Right lobe of liver (tissue), 4 donors: ENCODE data around the gene EEFSEC.

Experiments
- POLR2A ChIP-seq: fragments of 450-650 bp; IDR thresholded peaks from one replicate; pipeline ENCODE4 v1.6.1; 2017; ENCODE audit warnings: antibody characterized with exemption, mild to moderate bottlenecking
- TF ChIP-seq, protein P1 (sequence below), 4 donors: fragments of 200-600 bp in 3 of 4; fragments of 450-650 bp in 1 of 4; IDR thresholded peaks; one replicate each; pipeline versions ENCODE4 v1.5.1 to v1.8.0; 2016 to 2022; ENCODE audit warnings: antibody characterized with exemption in 4 of 4, mild to moderate bottlenecking in 2 of 4
- donor health status: DM: no; HTN: no; CAD: no.
- donor health status: DM: no; HTN: no; CAD: no.
- donor health status: DM: no; HTN: yes; CAD: no.

- TF ChIP-seq, protein P1, sequence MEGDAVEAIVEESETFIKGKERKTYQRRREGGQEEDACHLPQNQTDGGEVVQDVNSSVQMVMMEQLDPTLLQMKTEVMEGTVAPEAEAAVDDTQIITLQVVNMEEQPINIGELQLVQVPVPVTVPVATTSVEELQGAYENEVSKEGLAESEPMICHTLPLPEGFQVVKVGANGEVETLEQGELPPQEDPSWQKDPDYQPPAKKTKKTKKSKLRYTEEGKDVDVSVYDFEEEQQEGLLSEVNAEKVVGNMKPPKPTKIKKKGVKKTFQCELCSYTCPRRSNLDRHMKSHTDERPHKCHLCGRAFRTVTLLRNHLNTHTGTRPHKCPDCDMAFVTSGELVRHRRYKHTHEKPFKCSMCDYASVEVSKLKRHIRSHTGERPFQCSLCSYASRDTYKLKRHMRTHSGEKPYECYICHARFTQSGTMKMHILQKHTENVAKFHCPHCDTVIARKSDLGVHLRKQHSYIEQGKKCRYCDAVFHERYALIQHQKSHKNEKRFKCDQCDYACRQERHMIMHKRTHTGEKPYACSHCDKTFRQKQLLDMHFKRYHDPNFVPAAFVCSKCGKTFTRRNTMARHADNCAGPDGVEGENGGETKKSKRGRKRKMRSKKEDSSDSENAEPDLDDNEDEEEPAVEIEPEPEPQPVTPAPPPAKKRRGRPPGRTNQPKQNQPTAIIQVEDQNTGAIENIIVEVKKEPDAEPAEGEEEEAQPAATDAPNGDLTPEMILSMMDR (IDR thresholded peaks at IDR 0.05), result no peak
- no peak for TF ChIP-seq POLR2A
Observed at GRCh38 chr3:128146201-128146600, 7.1 kb upstream of the EEFSEC start.
